Measurements from ENCODE around the gene NELFB.

NELFB gene

DNA sequence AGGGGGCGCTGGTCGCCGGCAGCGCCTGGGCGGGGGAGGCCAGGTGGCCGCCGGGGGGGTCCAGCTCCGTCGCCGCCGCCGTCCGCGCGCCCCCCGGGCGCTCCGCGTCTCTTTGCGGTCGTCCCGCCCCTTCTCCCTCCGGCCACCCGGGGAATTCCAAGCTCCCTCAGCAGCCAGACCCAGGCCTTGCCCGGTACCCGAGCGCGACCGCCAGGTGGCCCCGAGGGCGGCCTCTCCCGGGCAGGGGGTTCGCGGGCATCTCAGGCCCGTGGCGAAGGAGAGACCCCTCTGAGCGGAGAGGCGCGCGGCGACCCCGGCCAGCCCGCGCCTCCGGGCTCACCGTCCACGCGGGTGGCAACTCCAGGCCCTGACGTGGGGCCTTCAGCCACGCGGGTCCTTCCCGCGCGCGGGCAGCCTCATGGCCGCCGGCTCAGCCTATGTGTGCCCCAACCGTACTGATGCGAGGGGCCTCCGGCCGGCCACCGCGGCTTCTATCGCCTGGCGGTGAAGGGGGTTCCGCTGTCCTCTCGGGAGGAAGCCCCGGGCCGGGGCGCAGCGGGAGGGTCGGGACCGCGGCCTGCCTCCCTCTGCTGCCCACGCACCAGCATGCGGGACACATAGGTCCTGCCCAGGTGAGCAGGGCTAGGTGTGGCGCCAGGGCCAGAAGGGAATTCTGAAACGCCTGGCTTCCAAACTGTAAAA lies 47.5 kb downstream of the NELFB start:
- Histone ChIP-seq H3K4me2 (ENCODE audit: low read length) (peak overlapping the region; percentile 45), H3K9me3 (ENCODE audit: low read length) (no peaks in the 10 kb centered on the region), H2AFZ (ENCODE audit: low read length) (no peak overlapping the region), H3K27me3 (ENCODE audit: insufficient read depth, low read length) (peaks cover 21% of the 10 kb centered on the region; the same call in 1 of the 2 replicates), H3F3A (ENCODE audit: insufficient read depth, low read length) (peaks cover 6% of the 10 kb centered on the region; the same call in 1 of the 2 replicates), H3K27ac (ENCODE audit: low read depth, low read length, poor library complexity, severe bottlenecking) (no peak overlapping the region), H4K20me1 (ENCODE audit: insufficient read depth, low read length) (no peaks in the 10 kb centered on the region), H3K4me1 (ENCODE audit: insufficient read depth, low read length, severe bottlenecking) (peaks cover 14% of the 10 kb centered on the region), H3K79me2 (ENCODE audit: insufficient read depth, low read length) (no peaks in the 10 kb centered on the region), H3K9me2 (ENCODE audit: low read depth, low read length) (no peaks in the 10 kb centered on the region), H3K9ac (ENCODE audit: low read length) (no peak overlapping the region), H3K4me3 (ENCODE audit: low read depth, low read length, poor library complexity, severe bottlenecking) (peak overlapping the region; percentile 30), H3K36me3 (ENCODE audit: insufficient read depth, low read length) (no peaks in the 10 kb centered on the region)
- TF ChIP-seq, protein P1, sequence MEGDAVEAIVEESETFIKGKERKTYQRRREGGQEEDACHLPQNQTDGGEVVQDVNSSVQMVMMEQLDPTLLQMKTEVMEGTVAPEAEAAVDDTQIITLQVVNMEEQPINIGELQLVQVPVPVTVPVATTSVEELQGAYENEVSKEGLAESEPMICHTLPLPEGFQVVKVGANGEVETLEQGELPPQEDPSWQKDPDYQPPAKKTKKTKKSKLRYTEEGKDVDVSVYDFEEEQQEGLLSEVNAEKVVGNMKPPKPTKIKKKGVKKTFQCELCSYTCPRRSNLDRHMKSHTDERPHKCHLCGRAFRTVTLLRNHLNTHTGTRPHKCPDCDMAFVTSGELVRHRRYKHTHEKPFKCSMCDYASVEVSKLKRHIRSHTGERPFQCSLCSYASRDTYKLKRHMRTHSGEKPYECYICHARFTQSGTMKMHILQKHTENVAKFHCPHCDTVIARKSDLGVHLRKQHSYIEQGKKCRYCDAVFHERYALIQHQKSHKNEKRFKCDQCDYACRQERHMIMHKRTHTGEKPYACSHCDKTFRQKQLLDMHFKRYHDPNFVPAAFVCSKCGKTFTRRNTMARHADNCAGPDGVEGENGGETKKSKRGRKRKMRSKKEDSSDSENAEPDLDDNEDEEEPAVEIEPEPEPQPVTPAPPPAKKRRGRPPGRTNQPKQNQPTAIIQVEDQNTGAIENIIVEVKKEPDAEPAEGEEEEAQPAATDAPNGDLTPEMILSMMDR (IDR thresholded peaks at IDR 0.05; ENCODE audit: low read length): peak; percentile 43
- TF ChIP-seq EZH2 (IDR thresholded peaks at IDR 0.05; ENCODE audit: borderline replicate concordance, low read length): no peak

DNA sequence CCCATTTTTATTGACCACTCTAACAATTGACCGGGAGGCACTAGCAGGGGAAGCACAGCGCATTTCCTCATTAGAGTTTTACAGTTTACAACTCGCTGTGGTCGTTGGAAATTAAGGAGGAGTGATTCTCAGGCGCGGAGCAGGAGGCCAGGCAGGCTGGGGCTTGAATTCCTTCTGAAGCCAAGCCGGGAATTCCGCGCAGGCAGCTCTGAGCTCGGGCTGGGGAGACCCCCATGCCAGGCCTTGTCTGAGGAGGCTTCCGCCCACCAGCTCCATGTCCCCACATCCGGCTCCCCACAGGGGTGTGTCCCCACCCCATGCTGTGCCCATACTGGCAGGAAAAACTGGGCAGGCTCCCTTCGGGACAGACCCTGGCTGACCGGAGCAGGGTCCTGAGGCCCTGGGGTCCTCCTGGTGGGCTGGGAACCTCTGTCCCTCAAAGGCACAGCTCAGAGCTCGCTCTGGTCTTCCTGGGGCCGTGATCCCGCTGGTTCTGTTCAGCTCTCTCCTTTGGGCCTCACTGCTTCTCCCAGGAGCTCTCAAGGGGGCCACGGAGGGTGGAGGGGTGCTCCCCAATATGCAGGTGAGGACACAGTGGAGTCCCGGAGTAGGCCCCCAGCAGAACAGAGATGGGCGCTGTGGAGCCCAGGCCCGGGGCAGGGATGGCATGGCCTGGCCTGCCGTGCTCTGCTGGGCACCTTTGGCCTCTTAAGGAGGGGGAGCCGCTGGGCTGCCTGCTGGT lies 48.2 kb downstream of the NELFB start:
- no peak for TF ChIP-seq EZH2 (IDR thresholded peaks at IDR 0.05; ENCODE audit: borderline replicate concordance, low read length)
- TF ChIP-seq, protein P1 (IDR thresholded peaks at IDR 0.05; ENCODE audit: low read length): no peak
- peaks cover 14% of the 10 kb centered on the region for H3K4me1 ChIP-seq (ENCODE audit: insufficient read depth, low read length, severe bottlenecking)
- no peaks in the 10 kb centered on the region for H3K36me3 ChIP-seq (ENCODE audit: insufficient read depth, low read length)
- H3K9ac ChIP-seq (ENCODE audit: low read length): no peak overlapping the region
- H3K27me3 ChIP-seq (ENCODE audit: insufficient read depth, low read length): peaks cover 16% of the 10 kb centered on the region; the same call in 1 of the 2 replicates
- H3K4me3 ChIP-seq (ENCODE audit: low read depth, low read length, poor library complexity, severe bottlenecking): no peak overlapping the region
- no peak overlapping the region for H2AFZ ChIP-seq (ENCODE audit: low read length)
- H3K4me2 ChIP-seq (ENCODE audit: low read length): no peak overlapping the region; the same call in 1 of the 2 replicates
- peaks cover 6% of the 10 kb centered on the region; the same call in 1 of the 2 replicates for H3F3A ChIP-seq (ENCODE audit: insufficient read depth, low read length)
- no peaks in the 10 kb centered on the region for H3K9me3 ChIP-seq (ENCODE audit: low read length)
- H3K9me2 ChIP-seq (ENCODE audit: low read depth, low read length): no peaks in the 10 kb centered on the region
- H4K20me1 ChIP-seq (ENCODE audit: insufficient read depth, low read length): no peaks in the 10 kb centered on the region
- no peaks in the 10 kb centered on the region for H3K79me2 ChIP-seq (ENCODE audit: insufficient read depth, low read length)
- no peak overlapping the region for H3K27ac ChIP-seq (ENCODE audit: low read depth, low read length, poor library complexity, severe bottlenecking)

DNA sequence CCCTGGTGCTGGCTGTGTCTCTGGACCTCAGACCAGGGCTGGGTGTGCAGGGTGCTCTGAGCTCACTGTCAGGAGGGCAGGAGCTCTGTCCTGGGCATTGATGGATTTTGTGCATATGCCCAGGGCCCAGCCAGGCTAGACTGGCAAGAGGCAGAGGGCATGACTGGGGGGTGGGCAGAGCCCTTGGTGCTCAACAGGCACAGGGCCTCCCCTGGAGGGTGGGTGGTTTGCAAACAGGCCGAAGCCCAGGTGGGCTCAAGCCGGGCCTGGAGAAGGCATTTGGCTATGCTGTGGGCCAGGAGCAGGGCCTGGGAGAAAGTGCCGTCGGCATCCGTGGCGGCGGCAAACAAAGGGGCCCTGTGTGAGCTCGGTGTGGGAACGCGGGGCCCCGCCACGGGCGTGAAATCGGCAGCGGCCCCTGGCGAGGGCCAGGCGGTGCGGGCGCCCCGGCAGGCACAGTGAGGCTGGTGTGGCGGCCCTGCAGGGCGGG lies 48.8 kb downstream of the NELFB start:
- Histone ChIP-seq H3K4me1 (ENCODE audit: insufficient read depth, low read length, severe bottlenecking) (peaks cover 14% of the 10 kb centered on the region), H3K36me3 (ENCODE audit: insufficient read depth, low read length) (no peaks in the 10 kb centered on the region), H3K4me2 (ENCODE audit: low read length) (no peak overlapping the region), H3K9me2 (ENCODE audit: low read depth, low read length) (no peaks in the 10 kb centered on the region), H2AFZ (ENCODE audit: low read length) (no peak overlapping the region), H3K9me3 (ENCODE audit: low read length) (no peaks in the 10 kb centered on the region), H3K4me3 (ENCODE audit: low read depth, low read length, poor library complexity, severe bottlenecking) (no peak overlapping the region), H3K79me2 (ENCODE audit: insufficient read depth, low read length) (no peaks in the 10 kb centered on the region), H3K9ac (ENCODE audit: low read length) (no peak overlapping the region), H3K27me3 (ENCODE audit: insufficient read depth, low read length) (peaks cover 13% of the 10 kb centered on the region; the same call in 1 of the 2 replicates), H3F3A (ENCODE audit: insufficient read depth, low read length) (peaks cover 6% of the 10 kb centered on the region; the same call in 1 of the 2 replicates), H3K27ac (ENCODE audit: low read depth, low read length, poor library complexity, severe bottlenecking) (no peak overlapping the region), H4K20me1 (ENCODE audit: insufficient read depth, low read length) (no peaks in the 10 kb centered on the region)
- TF ChIP-seq, protein P1 (IDR thresholded peaks at IDR 0.05; ENCODE audit: low read length): no peak
- TF ChIP-seq EZH2 (IDR thresholded peaks at IDR 0.05; ENCODE audit: borderline replicate concordance, low read length): no peak

Data from OCI-LY1 (cell line).